ENCODE results near the gene CEP68.

- TF ChIP-seq BHLHE40 (IDR thresholded peaks at IDR 0.05; ENCODE audit: low read depth, low read length), result no peak
- no peak for TF ChIP-seq PBX3 (IDR thresholded peaks at IDR 0.05)
- no peak for TF ChIP-seq EP300 (IDR thresholded peaks at IDR 0.05)
- TF ChIP-seq PHF8 (IDR thresholded peaks at IDR 0.05; ENCODE audit: borderline replicate concordance, low read depth), result no peak
- TF ChIP-seq REST (IDR thresholded peaks at IDR 0.05), result no peak
- TF ChIP-seq RAD21 (conservative IDR thresholded peaks at IDR 0.05 in 1 of 2, IDR thresholded peaks at IDR 0.05 in 1 of 2), result no peak
- no peak for TF ChIP-seq POLR2A (IDR thresholded peaks at IDR 0.05; ENCODE audit: low read length)
- no peak for TF ChIP-seq CTCF (IDR thresholded peaks at IDR 0.05)
- no peak for TF ChIP-seq TP53 (CRISPR knock-in tag; IDR thresholded peaks at IDR 0.05)
- no peak for TF ChIP-seq FOSL2 (IDR thresholded peaks at IDR 0.05)
- TF ChIP-seq FOSL2 (CRISPR knock-in tag; IDR thresholded peaks at IDR 0.05), result no peak
Observed at GRCh38 chr2:65039640-65040039, 16.6 kb upstream of the CEP68 start.

All from A549 (cell line).